K562 (cell line): ENCODE measurements around the gene LHX5. TPM values are rescaled to one million over a fixed set of nuclear protein-coding genes. Genes with fewer than 3 reads are reported as not detected.

ENCODE experiments used
- ATAC-seq: fragments of 200-7000 bp; cut with Tn5 transposase; 3 replicates; pipeline ENCODE4 v1.9.1; 2020; ENCODE audit warnings: moderate library complexity
- BruUV-seq: library from RNA; stranded (reverse); fragments of 400-500 nt; replicated peaks from 2 replicates; lab custom pipeline; 2021; lab: Mats Ljungman, UMichigan
- CTCF ChIA-PET: fragments of 300-600 bp; formaldehyde crosslinking; extraction: SDS; loops from one replicate; lab custom pipeline; 2021; ENCODE audit warnings: low intra/inter-chr PET ratio; lab: Yijun Ruan, JAX
- POLR2A ChIA-PET: fragments of 300-600, 350-650 bp; sonication (Branson Sonifier 250); formaldehyde crosslinking; extraction: SDS; loops from one replicate; lab custom pipeline; 2021; ENCODE audit warnings: antibody characterized with exemption, inconsistent platforms; lab: Yijun Ruan, JAX
- DNase-seq, 4 experiments: peaks; one replicate each; pipeline versions ENCODE4 v3.0.0 to v3.0.0-alpha.2; 2011 to 2018; ENCODE audit warnings: low spot score in 3 of 4, mixed read lengths in 3 of 4; ENCODE audit errors: extremely low read depth in 1 of 4
- FAIRE-seq: peaks from 2 replicates; lab custom pipeline; 2011; peaks lifted over from hg19 to GRCh38; lab: Jason Lieb, UNC
- H2AFZ ChIP-seq: 2 replicates; pipeline ENCODE4 v1.6.0; 2011; ENCODE audit warnings: low read depth, low read length, control low read depth, inconsistent platforms
- H3K27ac ChIP-seq: fragments of 200-600 bp; 3 replicates; pipeline ENCODE4 v1.8.0; 2011; ENCODE audit warnings: low read depth, mild to moderate bottlenecking, control low read depth, inconsistent platforms, low read length, moderate library complexity, mixed read lengths; ENCODE audit errors: extremely low read depth
- H3K27me3 ChIP-seq, 2 experiments: fragments of 300-600 bp in 1 of 2; 2 replicates in 1 of 2; 3 replicates in 1 of 2; pipeline versions ENCODE4 v1.6.0 to v1.8.0; 2011; ENCODE audit warnings: inconsistent platforms in 2 of 2, low read length in 2 of 2, mild to moderate bottlenecking in 1 of 2, mixed read lengths in 1 of 2, moderate library complexity in 1 of 2; ENCODE audit not compliant: control insufficient read depth in 2 of 2, insufficient read depth in 2 of 2
- H3K36me3 ChIP-seq: fragments of 300-600 bp; 3 replicates; pipeline ENCODE4 v1.8.0; 2011; ENCODE audit warnings: mild to moderate bottlenecking, low read length, inconsistent platforms; ENCODE audit not compliant: control insufficient read depth, insufficient read depth
- H3K4me1 ChIP-seq, 2 experiments: fragments of 200-600 bp in 1 of 2; replicated peaks in 1 of 2; 2 replicates in 1 of 2; 3 replicates in 1 of 2; pipeline versions ENCODE4 v1.5.1 to v1.8.0; 2011; ENCODE audit warnings: inconsistent platforms in 2 of 2, low read length in 2 of 2, mild to moderate bottlenecking in 1 of 2, mixed read lengths in 1 of 2, moderate library complexity in 1 of 2; ENCODE audit not compliant: control insufficient read depth in 2 of 2, insufficient read depth in 2 of 2
- H3K4me2 ChIP-seq: 2 replicates; pipeline ENCODE4 v1.6.1; 2011; ENCODE audit warnings: low read length, control low read depth, inconsistent platforms, mixed read lengths; ENCODE audit not compliant: insufficient read depth
- H3K4me3 ChIP-seq: fragments of 200-600 bp; sonication (generic), shearing (Covaris generic); 2 replicates; pipeline ENCODE4 v1.5.1; 2016; ENCODE audit warnings: control low read depth, inconsistent platforms
- H3K79me2 ChIP-seq: fragments of 200-600 bp; 3 replicates; pipeline ENCODE4 v1.8.0; 2011; ENCODE audit warnings: low read length, inconsistent platforms; ENCODE audit not compliant: control insufficient read depth, insufficient read depth
- H3K9ac ChIP-seq, 2 experiments: 2 replicates each; pipeline versions ENCODE4 v1.6.0 to v1.6.1; 2011; ENCODE audit warnings: low read depth in 2 of 2, low read length in 2 of 2, control low read depth in 1 of 2, inconsistent platforms in 1 of 2, mild to moderate bottlenecking in 1 of 2, mixed read lengths in 1 of 2; ENCODE audit not compliant: insufficient read depth in 1 of 2
- H3K9me1 ChIP-seq: one replicate; pipeline ENCODE4 v1.6.0; 2011; ENCODE audit warnings: inconsistent platforms, mild to moderate bottlenecking, low read length, moderate library complexity; ENCODE audit not compliant: control insufficient read depth, insufficient read depth
- H3K9me3 ChIP-seq: replicated peaks from 2 replicates; pipeline ENCODE4 v1.5.1; 2011; ENCODE audit warnings: low read depth, low read length, inconsistent platforms; ENCODE audit not compliant: control insufficient read depth, insufficient read depth
- H4K20me1 ChIP-seq: replicated peaks from 2 replicates; pipeline ENCODE4 v1.6.1; 2011; ENCODE audit warnings: low read length, inconsistent platforms, mixed read lengths; ENCODE audit not compliant: control insufficient read depth, insufficient read depth
- BCLAF1 ChIP-seq, 2 experiments: fragments of 450-650 bp in 1 of 2; IDR thresholded peaks; 2 replicates each; pipeline ENCODE4 v1.6.1; 2011 to 2017; ENCODE audit warnings: low read depth in 2 of 2, antibody characterized with exemption in 1 of 2, borderline replicate concordance in 1 of 2, low read length in 1 of 2, mild to moderate bottlenecking in 1 of 2, mixed read lengths in 1 of 2; ENCODE audit not compliant: control insufficient read depth in 1 of 2
- CBFA2T3 ChIP-seq: fragments of 450-650 bp; IDR thresholded peaks from 2 replicates; pipeline ENCODE4 v1.6.1; 2017
- FOXO4 ChIP-seq: fragments of 450-650 bp; formaldehyde crosslinking; IDR thresholded peaks from 2 replicates; pipeline ENCODE4 v1.4.0; 2020; ENCODE audit warnings: mild to moderate bottlenecking, moderate library complexity
- HNRNPUL1 ChIP-seq: fragments of 200-400 bp; formaldehyde crosslinking; IDR thresholded peaks from 2 replicates; pipeline ENCODE4 v1.6.1; 2017; ENCODE audit warnings: low read length
- PTRF ChIP-seq: fragments of 450-650 bp; IDR thresholded peaks from 2 replicates; pipeline ENCODE4 v1.6.1; 2016; ENCODE audit warnings: mild to moderate bottlenecking, missing genetic modification characterization, missing compliant biosample characterization
- RBM25 ChIP-seq: fragments of 200-400 bp; formaldehyde crosslinking; IDR thresholded peaks from 2 replicates; pipeline ENCODE4 v1.6.1; 2018; ENCODE audit warnings: low read length, low read depth, moderate library complexity; ENCODE audit not compliant: severe bottlenecking
- ZHX1 ChIP-seq: fragments of 150-350 bp; conservative IDR thresholded peaks from 2 replicates; pipeline ENCODE4 v1.6.1; 2014; ENCODE audit warnings: low read length
- ZNF217 ChIP-seq: sonication (generic); formaldehyde crosslinking; IDR thresholded peaks from 2 replicates; pipeline ENCODE4 v1.8.0; 2022; ENCODE audit warnings: mild to moderate bottlenecking, missing genetic modification reagents
- ZNF79 ChIP-seq: fragments of 250-450 bp; sonication (Bioruptor Pico); IDR thresholded peaks from 2 replicates; pipeline ENCODE4 v1.4.0; 2020; ENCODE audit warnings: low read depth, mild to moderate bottlenecking, moderate library complexity
- WGBS: fragments of 100-300 bp; shearing (Covaris generic); methylation state at CpG from one replicate; pipeline ENCODE4 v1.1.6; 2016; ENCODE audit warnings: low coverage, mixed read lengths; ENCODE audit not compliant: insufficient coverage; ENCODE audit errors: missing lambda C conversion rate; 5-methylcytosine and 5-hydroxymethylcytosine counted together
- in situ Hi-C: fragments of 300-500 bp; cut with MboI; formaldehyde crosslinking; loops from 4 replicates; pipeline ENCODE4 v1.15.0; 2018; ENCODE audit warnings: inconsistent platforms, mixed read lengths
- intact Hi-C: fragments of 100-400 bp; cut with micrococcal nuclease; formaldehyde crosslinking; loops from 2 replicates; pipeline ENCODE4 v1.14.2; 2022
- polyA plus RNA-seq, 8 experiments: library from polyadenylated mRNA; depleted of rRNA in 4 of 8; stranded (reverse) in 5 of 8; unstranded in 3 of 8; fragments of >200 nt; fragmentation: Nextera tagmentation in 2 of 8; fragmentation: Illumina TruSeq in 1 of 8; extraction: Ambion mirVana in 2 of 8; extraction: Trizol in 1 of 8; gene quantifications; 2 replicates each; pipeline versions ENCODE4 v1.2.1 to v1.2.3, GENCODE V29; 2011 to 2014; ENCODE audit warnings: inconsistent platforms in 1 of 8, missing spikeins in 1 of 8
- total RNA-seq, 7 experiments: library from RNA; depleted of rRNA in 6 of 7; stranded (reverse); fragments of >200 nt in 6 of 7; fragmentation: Illumina TruSeq in 2 of 7; extraction: Trizol in 2 of 7; gene quantifications; 2 replicates each; pipeline versions ENCODE4 v1.2.1 to v1.2.3, GENCODE V29; 2011 to 2021; ENCODE audit warnings: low replicate concordance in 1 of 7

The LHX5 gene
- total and polyA plus RNA-seq, 9 of the 15 experiments (the other 6 are each of a cell fraction or from before 2014, with no cell fraction given) = 0.04 to 0.17 (median 0.05) TPM; not detected in 6

- no TSS peak for BruUV-seq
- H2AFZ ChIP-seq = no peak overlapping the region
- POLR2A ChIA-PET = interaction anchor here (1.3 kb wide), 1 partner anchor 114 kb away, joined by 3 read pairs; no protein-coding TSS in a partner anchor
- H3K9me3 ChIP-seq = no peaks in the 10 kb centered on the region; the same call in 1 of the 2 replicates
- CTCF ChIA-PET = interaction anchor here (1.1 to 1.5 kb wide), 2 partner anchors 112 kb away, joined by 3 to 7 read pairs; no protein-coding TSS in a partner anchor
- 85% methylated on average over 1 of the region's 1 CpG for WGBS
- TF ChIP-seq ZNF217 (CRISPR knock-in tag) = no peak
- no peak for TF ChIP-seq FOXO4 (CRISPR knock-in tag)
- TF ChIP-seq CBFA2T3 = 0 out of 2 replicates have a peak, but pooled peaks have one; percentile 16
- TF ChIP-seq HNRNPUL1 = no peak
- TF ChIP-seq BCLAF1 (IDR thresholded peaks at IDR 0.05; ENCODE audit: borderline replicate concordance in 1 of 2, control insufficient read depth in 1 of 2, low read depth in 2 of 2, low read length in 1 of 2) = no peak
- no peak for TF ChIP-seq ZHX1
- peak; percentile 20 for TF ChIP-seq RBM25
- peak; percentile 87 for TF ChIP-seq ZNF79 (CRISPR knock-in tag)
- TF ChIP-seq PTRF (tag) = no peak
- TF ChIP-seq, all 486 proteins: peak for 3
- ATAC-seq (no peak), DNase-seq (no peak), FAIRE-seq (no peak)
- H3K4me1 ChIP-seq = peaks cover 28% of the 10 kb centered on the region in 2 experiments
- intact Hi-C loops (loop anchor here (2.0 kb wide), 1 partner anchor 228 kb away; no protein-coding TSS in a partner anchor), in situ Hi-C loops (loop anchor here (25.0 kb wide), 1 partner anchor 237 kb away; the partner anchor contains the start of genes DDX54 and RITA1)
- H3K9me1 ChIP-seq = no peaks in the 10 kb centered on the region
- H3K4me3 ChIP-seq = no peak overlapping the region
- no peak overlapping the region for H3K4me2 ChIP-seq
- H3K9ac ChIP-seq = no peak overlapping the region
- H3K79me2 ChIP-seq = peaks cover 13% of the 10 kb centered on the region
- H3K36me3 ChIP-seq = peaks cover 5% of the 10 kb centered on the region; the same call in 1 of the 3 replicates
- H3K27me3 ChIP-seq = no peaks in the 10 kb centered on the region
- H4K20me1 ChIP-seq = no peaks in the 10 kb centered on the region
- H3K27ac ChIP-seq = no peak overlapping the region
These were observed 47.2 kb downstream of the LHX5 start for GRCh38 chr12:113424456-113424855.
